WI38 (cell line): ENCODE data around the gene GNG14.
"Not testable (repeated sequence)": the region's sequence is repeated elsewhere in the genome, so short reads cannot be mapped to it uniquely, and the experiment has no call there.

Experiments
- H3K4me3 ChIP-seq: 2 replicates; pipeline ENCODE4 v1.5.1; 2011; ENCODE audit warnings: low read depth, mild to moderate bottlenecking, control low read depth, low read length
- CTCF ChIP-seq: IDR thresholded peaks from 2 replicates; pipeline ENCODE4 v1.5.1; 2012; ENCODE audit warnings: low read depth, mild to moderate bottlenecking, control low read depth, low read length

GNG14 gene

GRCh38 chr19:12695997-12696365, 8.2 kb downstream of the GNG14 start:
- peak overlapping the region; percentile 87 for H3K4me3 ChIP-seq
- no peak for TF ChIP-seq CTCF

GRCh38 chr19:12696366-12697335, 8.9 kb downstream of the GNG14 start, which contains the start of gene FBXW9:
FBXW9 (minus strand) TSS chr19:12696631; CDS start chr19:12696581, 50 bp downstream.
- no peak for TF ChIP-seq CTCF
- H3K4me3 ChIP-seq, result peak within 1 kb of the TSS; percentile 87

- H3K4me3 ChIP-seq, result not testable (repeated sequence)
Observed at GRCh38 chr19:12697425-12697824, 9.6 kb downstream of the GNG14 start.

GRCh38 chr19:12698138-12698537, 10.3 kb downstream of the GNG14 start:
- no peak for TF ChIP-seq CTCF
- no peak overlapping the region for H3K4me3 ChIP-seq

- TF ChIP-seq CTCF, result no peak
- no peak overlapping the region for H3K4me3 ChIP-seq
Observed at GRCh38 chr19:12701596-12702282, 13.9 kb downstream of the GNG14 start.

GRCh38 chr19:12703046-12703445, 15.2 kb downstream of the GNG14 start:
- no peak for TF ChIP-seq CTCF
- no peak overlapping the region for H3K4me3 ChIP-seq

- no peak for TF ChIP-seq CTCF
- H3K4me3 ChIP-seq, result no peak overlapping the region
Observed at GRCh38 chr19:12705169-12705568, 17.4 kb downstream of the GNG14 start.
